Measurements from ENCODE around the gene ITPR2.
A peak's percentile ranks its signal among the peaks of the same experiment; 100 is the strongest.
"Not testable (repeated sequence)": the region's sequence is repeated elsewhere in the genome, so short reads cannot be mapped to it uniquely, and the experiment has no call there.

The ITPR2 gene

DNA sequence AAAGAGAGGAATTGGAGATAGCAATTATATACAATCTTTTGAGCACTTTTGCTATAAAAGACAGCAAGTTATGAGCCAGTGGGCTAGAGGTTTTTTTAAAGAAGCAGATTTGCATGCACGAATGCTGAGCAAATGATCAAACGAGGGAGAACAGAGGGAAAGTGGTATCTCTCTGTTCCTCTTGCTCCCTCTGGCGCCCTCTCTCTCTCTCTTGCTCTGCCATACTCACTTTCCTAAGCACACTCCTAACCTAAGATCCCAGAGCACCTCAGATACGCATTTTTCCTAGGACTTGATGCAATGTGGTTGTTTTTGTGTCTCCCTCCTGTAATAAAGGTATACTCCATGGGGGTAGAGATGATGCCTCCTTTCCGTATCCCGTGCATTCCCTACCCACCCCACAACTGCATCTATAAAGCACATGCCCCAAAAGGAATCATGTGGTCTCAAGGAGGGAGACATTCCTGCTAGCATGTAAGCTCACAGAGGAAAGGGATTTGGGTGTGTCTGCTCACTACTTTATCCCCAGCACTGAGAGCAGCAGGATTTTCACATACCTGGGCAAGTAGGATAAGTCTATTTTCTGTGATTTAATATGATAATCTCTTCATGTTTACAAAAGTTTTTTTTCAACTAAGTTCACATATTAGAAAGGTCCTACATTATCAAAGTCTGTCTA is 367.4 kb downstream of the ITPR2 start:
- DNase-seq (ENCODE audit: low read depth, low spot score) = peak; percentile 14

DNA sequence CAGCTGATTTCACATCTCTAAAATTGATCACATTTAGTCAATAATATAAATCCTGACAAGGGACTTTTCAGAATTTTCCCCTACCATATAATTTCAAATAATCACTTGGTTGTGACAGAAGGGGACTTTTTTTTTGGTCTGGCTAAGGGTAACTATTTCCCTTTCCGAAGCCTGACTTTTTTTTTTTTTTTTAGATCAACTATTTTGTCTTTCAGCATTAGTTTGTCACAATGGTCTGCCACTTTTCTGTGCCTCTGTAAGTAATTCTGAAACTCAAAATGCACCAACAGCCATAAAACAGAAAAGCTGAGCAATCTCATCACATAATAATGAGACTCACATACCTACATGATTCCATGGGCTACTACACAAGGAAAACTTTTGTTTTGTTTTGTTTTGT is 371.2 kb downstream of the ITPR2 start:
- no peak for DNase-seq (ENCODE audit: low read depth, low spot score)

- no peak for DNase-seq (ENCODE audit: low read depth, low spot score)
These were observed 372.6 kb downstream of the ITPR2 start for GRCh38 chr12:26460361-26460760.

- DNase-seq (ENCODE audit: low read depth, low spot score) = no peak
These were observed 376.9 kb downstream of the ITPR2 start for GRCh38 chr12:26455936-26456574.

DNA sequence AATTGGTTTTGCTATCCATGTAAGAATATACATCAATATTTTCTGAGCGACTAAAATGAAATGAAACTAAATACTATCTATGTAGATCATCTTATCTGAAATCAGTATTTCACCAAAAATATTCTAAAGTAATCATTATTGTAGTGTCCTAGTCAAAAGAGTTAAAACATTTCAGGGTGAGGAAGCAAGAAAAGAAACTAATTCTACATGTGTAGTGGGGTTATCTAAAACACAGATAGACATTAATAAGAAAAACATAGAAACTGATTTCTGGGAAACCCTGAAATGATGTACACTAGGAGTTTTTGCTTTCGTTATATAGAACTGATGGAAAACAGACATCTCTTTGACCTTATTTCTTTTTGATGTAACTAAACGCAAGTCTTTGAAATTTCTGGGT is 379.7 kb downstream of the ITPR2 start:
- no peak for DNase-seq (ENCODE audit: low read depth, low spot score)

DNA sequence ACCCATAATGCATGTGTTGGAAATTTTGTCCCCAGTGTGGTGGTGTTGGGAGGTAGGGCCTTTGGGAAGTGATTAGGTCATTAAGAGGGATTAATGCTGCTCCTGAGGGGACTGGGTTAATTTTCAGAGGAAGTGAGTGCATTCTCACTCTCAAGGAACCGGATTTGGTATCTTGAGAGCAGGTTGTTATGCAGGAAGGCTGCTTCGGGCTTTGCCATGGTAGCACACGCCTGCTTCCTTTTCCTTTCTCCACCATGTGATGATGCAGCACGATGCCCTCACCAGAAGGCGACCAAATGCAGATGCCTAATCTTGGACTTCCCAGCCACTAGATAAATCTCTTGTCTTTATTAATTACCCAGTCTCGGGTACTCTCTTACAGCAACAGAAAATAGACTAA is 380.5 kb downstream of the ITPR2 start:
- DNase-seq (ENCODE audit: low read depth, low spot score) = no peak

GRCh38 chr12:26451763-26452162 is 381.2 kb downstream of the ITPR2 start:
- no peak for DNase-seq (ENCODE audit: low read depth, low spot score)

- no peak for DNase-seq (ENCODE audit: low read depth, low spot score)
These were observed 387.1 kb downstream of the ITPR2 start for GRCh38 chr12:26445909-26446308.

DNA sequence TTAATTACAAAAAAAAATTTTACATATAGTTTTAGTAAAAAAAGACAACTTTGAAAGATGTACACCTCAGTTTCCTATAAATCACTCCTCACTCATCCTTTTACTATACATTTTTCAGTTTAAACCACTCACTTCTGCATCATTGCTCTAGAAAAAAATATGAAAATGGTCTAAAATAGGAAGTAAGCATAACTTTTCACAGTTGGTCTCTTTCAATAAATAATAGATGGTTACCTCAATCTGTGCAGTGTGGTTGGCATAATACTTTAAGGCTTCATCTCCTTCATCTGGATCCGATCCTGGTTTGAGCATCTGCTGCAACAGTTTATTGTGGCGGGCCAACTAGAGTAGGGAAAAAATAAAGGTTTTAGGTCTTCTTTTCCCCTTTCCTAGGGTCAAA is 389.7 kb downstream of the ITPR2 start:
- no peak for DNase-seq (ENCODE audit: low read depth, low spot score)

GRCh38 chr12:26441434-26441833 is 391.6 kb downstream of the ITPR2 start:
- DNase-seq (ENCODE audit: low read depth, low spot score) = no peak

- DNase-seq (ENCODE audit: low read depth, low spot score) = no peak
These were observed 398.0 kb downstream of the ITPR2 start for GRCh38 chr12:26435069-26435404.

GRCh38 chr12:26434299-26435068 is 398.5 kb downstream of the ITPR2 start:
- DNase-seq (ENCODE audit: low read depth, low spot score) = peak; percentile 29

DNA sequence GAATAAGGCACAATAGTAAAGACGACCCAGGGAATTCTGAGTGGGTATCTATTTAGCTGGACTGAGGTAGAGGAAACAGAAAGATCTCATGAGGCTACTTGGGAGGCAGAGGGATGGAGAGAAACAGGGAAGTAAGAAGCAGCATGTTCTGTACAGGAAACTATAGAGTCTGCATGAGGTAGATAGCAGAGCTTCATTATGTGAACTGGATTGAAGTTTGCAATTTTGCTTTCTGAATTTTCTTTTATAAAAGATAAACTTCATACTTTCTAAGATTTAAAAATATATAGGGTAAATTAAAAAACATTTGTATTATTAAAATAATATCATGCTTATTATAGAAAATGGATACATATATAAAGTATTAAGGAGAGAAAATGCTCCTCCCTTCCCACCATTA is 399.3 kb downstream of the ITPR2 start:
- DNase-seq (ENCODE audit: low read depth, low spot score) = not testable (repeated sequence)

DNA sequence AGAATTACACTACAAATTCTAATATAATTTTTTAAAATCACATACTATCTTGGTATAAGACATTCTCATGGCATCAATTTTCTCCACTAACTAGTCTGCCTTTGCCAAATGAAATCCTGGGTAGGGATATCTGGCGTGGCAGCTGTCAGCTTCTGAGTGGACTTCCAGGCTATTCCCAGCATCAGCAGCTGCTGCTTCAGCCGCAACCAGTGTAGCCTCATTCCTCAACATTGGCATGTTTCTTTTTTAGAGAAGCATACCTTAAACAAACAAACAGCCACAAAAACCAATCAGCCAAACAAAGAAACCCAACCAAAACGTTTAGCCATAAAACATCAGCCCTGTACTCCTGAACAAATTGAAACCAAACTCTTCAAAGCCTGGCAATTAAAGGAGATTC is 401.8 kb downstream of the ITPR2 start:
- DNase-seq (ENCODE audit: low read depth, low spot score) = no peak

- not testable (repeated sequence) for DNase-seq (ENCODE audit: low read depth, low spot score)
These were observed 402.4 kb downstream of the ITPR2 start for GRCh38 chr12:26430596-26430995.

DNA sequence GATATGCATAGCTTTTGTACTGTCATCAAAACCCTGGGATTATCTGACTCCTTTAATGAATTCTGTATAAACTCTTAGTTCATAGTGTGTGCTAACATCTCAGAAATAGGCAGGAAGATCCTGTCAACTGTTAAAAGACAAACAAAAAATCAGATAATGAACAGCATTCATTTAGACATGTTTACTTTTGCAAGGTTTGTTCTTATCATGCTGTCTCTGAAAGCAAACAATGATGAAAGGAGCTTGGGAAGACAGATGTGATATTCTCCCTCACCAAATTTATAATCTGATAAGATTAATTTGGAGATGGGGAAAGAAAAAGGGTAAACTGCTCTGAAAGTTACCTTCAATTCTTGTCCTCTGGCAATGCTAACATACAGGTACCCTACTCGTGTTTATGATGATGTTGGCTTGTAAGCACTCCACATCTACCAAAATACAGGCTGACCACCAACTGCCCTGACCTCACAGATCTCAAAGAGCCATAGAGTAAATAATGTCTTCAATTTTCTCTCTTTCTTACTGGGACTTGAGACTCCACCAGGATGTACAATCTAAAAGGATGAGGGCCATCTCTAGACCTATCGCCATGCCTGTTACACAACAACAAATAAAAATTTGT is 403.8 kb downstream of the ITPR2 start:
- no peak for DNase-seq (ENCODE audit: low read depth, low spot score)

DNA sequence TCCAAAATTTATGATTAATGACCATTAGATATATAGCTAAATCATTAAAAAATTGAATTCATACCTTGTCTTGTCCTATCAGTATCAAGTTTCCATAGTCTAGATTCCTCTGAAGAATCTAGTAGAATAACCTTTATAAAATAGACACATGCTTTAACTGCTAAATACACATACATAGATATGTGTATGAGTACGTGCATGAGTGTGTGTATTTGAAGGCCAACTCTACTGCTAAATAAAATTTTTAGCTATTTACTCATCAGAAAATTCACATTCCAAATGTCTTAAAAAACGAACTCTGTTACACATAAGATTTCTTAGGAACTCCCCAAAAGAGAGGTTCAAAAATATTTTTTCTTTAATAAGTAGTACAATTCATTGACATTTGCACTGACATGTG is 404.6 kb downstream of the ITPR2 start:
- no peak for DNase-seq (ENCODE audit: low read depth, low spot score)

DNA sequence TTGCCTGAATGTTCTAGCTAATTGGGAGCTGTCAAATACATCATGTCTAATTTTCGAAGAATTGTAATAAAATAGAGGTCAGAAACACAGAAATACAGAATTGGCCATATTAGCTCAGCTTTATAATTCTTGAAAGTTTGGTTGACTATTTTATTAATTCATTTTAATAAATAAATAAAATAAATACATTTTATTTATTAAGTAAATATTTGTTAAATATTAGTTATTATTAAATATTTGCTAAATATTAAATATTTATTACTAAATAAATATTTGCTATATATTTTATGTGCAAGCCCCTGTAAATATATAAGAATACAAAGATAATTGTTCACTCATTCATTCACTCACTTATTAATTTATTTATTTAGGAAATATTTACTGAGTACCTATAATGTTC is 406.3 kb downstream of the ITPR2 start:
- no peak for DNase-seq (ENCODE audit: low read depth, low spot score)

DNA sequence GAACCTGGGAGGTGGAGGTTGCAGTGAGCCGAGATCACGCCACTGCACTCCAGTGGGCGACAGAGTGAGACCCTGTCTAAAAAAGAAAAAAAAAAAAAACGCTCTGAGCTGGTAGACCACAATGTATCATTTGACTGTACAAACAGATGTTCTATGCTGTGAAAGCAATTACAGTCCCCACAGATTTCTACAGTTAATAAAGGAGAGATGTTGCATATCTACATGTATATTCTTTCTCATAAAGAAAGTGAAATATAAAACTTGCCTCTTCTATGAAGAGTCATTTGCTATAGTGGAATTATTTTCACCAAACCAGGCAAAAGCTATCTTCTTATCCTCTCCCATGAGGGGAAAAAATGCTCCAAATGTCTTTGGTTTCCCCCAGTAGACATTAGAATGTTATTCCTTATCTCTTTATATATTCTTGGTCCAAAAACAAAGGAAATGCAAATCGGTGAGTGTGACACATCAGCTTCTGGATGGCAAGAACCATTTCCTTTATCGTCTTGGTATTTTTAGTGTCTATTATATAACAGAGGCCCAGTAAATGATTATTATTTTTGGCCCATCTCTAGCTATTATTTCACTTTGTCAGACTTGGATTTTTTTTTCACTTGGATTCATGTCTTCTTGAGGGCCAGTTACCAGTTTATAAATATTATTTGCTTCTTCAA is 407.3 kb downstream of the ITPR2 start:
- DNase-seq (ENCODE audit: low read depth, low spot score) = no peak

DNA sequence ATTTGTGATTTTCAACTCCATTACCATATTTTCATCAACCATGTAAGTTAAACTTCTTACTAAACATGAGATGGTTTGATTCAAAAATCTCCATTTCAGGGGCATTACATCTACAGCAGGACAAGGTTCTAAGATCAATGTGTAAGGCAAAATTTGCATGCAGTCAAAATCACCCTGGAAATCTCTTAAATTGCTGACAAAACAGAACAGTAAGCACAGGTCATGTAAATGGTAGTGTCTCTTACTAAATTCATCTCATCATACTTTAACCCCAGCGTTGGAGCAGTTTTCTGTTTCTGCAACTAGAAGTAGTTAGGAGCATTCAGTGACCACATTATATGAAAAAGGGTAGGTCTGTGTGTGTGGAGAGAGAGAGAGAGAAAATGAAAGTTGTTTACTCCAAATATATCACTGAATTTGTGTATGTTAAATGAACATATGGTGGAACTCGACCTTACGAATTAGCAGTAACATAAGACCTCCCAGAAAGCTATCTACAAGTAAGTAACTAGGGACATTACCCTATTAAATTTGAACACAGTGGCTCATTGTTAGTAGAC is 410.1 kb downstream of the ITPR2 start:
- no peak for DNase-seq (ENCODE audit: low read depth, low spot score)

DNA sequence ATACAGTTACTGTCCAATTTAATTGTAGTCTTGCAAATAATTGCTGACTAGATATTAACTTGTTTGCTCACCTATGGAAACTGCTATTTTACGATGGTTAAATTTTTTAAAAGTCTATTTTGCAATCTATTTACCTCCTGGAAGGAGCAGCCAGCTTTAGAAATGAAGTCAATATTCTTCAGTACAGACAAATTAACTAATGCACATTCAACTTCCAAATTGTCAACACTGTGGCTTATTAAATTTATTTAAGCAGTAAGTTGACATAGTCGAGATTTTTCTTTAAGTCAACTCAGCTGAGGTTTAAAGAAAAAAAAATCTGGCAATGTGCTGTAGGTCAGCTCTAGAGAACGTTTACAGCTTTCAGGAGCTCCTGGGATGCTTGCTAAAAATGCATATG is 416.4 kb downstream of the ITPR2 start:
- DNase-seq (ENCODE audit: low read depth, low spot score) = no peak

GRCh38 chr12:26410689-26411088 is 422.3 kb downstream of the ITPR2 start:
- no peak for DNase-seq (ENCODE audit: low read depth, low spot score)

Measured in ELF-1 (cell line).